Tibial artery (tissue), 4 donors: ENCODE results near the gene GABRD.

ENCODE experiments used
- DNase-seq, 2 donors: peaks; one replicate each; pipeline ENCODE4 v3.0.0-alpha.2; 2019
- H3K27ac ChIP-seq, 2 donors: fragments of 200-600 bp; sonication (generic) in 1 of 2; 1 replicate in 1 of 2; 2 replicates in 1 of 2; pipeline ENCODE4 v1.5.1; 2018 to 2019; ENCODE audit warnings: mild to moderate bottlenecking in 1 of 2
- H3K27me3 ChIP-seq, 2 donors: fragments of 200-600 bp; sonication (generic) in 1 of 2; one replicate each; pipeline versions ENCODE4 v1.5.1 to v1.6.0; 2016 to 2019
- H3K36me3 ChIP-seq, 3 donors: fragments of 200-600 bp; sonication (generic) in 2 of 3; one replicate each; pipeline ENCODE4 v1.5.1; 2016 to 2019; ENCODE audit warnings: mild to moderate bottlenecking in 2 of 3
- H3K4me1 ChIP-seq, 4 donors: fragments of 200-600 bp; sonication (generic) in 2 of 4; 1 replicate in 3 of 4; 2 replicates in 1 of 4; pipeline ENCODE4 v1.5.1; 2016 to 2019
- H3K4me3 ChIP-seq, 2 donors: fragments of 200-600 bp; sonication (generic) in 1 of 2; 1 replicate in 1 of 2; 2 replicates in 1 of 2; pipeline ENCODE4 v1.5.1; 2018 to 2019; ENCODE audit warnings: mild to moderate bottlenecking in 2 of 2
- H3K9me3 ChIP-seq, 3 donors: fragments of 200-600 bp; sonication (generic) in 1 of 3; one replicate each; pipeline ENCODE4 v1.5.1; 2016 to 2019
- intact Hi-C: fragments of 100-400 bp; cut with DNase I; formaldehyde crosslinking; loops from one replicate; pipeline ENCODE4 v1.15.0; 2023; ENCODE audit warnings: low total_unique reads
- TF ChIP-seq, protein P1 (sequence below), 2 experiments: fragments of 200-600 bp in 1 of 2; fragments of 450-650 bp in 1 of 2; IDR thresholded peaks; one replicate each; pipeline ENCODE4 v1.5.1; 2017 to 2019; ENCODE audit warnings: antibody characterized with exemption in 2 of 2, mild to moderate bottlenecking in 1 of 2, moderate library complexity in 1 of 2

GABRD gene

DNA sequence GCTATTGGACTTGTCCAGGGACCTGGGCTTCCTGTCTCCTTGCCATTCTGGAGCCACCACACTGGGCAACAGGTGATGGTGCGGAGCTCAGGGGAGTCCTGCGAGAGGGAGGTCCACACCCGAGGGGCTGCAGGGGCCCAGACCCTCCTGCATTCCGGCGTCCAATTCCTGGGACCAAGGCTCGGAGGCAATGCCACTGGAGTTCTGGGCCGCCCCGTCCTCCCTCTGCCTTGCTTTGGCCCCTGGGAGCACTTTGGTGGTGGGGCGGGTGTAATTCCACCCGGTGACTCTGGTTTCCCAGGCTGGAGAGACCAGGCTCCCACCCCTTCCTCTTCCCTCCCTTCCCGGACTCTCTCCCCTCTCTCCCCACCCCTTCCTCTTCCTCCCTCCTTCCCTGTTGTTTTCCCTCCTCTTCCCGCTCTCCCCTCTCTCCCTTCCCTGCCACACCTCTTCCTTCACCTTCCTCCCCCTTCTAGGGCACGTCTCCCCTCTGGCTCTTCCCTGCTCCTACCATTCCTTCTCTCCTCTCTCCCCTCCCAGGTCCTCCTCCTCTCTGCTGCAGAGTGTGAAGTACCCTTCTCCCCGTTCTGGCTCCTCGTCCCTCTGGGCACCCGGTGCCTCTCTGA is 33.0 kb downstream of the GABRD start:
- H3K36me3 ChIP-seq, result peaks cover 0 to 7% (median 0%) of the 10 kb centered on the region in 3 donors
- DNase-seq, result no peak
- H3K4me1 ChIP-seq, result peaks cover 0 to 19% (median 12%) of the 10 kb centered on the region in 4 donors
- no peak overlapping the region for H3K4me3 ChIP-seq
- H3K27ac ChIP-seq, result no peak overlapping the region
- no peaks in the 10 kb centered on the region for H3K9me3 ChIP-seq
- peaks cover 0 to 69% of the 10 kb centered on the region in 2 donors for H3K27me3 ChIP-seq
- TF ChIP-seq, protein P1, sequence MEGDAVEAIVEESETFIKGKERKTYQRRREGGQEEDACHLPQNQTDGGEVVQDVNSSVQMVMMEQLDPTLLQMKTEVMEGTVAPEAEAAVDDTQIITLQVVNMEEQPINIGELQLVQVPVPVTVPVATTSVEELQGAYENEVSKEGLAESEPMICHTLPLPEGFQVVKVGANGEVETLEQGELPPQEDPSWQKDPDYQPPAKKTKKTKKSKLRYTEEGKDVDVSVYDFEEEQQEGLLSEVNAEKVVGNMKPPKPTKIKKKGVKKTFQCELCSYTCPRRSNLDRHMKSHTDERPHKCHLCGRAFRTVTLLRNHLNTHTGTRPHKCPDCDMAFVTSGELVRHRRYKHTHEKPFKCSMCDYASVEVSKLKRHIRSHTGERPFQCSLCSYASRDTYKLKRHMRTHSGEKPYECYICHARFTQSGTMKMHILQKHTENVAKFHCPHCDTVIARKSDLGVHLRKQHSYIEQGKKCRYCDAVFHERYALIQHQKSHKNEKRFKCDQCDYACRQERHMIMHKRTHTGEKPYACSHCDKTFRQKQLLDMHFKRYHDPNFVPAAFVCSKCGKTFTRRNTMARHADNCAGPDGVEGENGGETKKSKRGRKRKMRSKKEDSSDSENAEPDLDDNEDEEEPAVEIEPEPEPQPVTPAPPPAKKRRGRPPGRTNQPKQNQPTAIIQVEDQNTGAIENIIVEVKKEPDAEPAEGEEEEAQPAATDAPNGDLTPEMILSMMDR (IDR thresholded peaks at IDR 0.05), result no peak
- intact Hi-C loops, result no loop called here

DNA sequence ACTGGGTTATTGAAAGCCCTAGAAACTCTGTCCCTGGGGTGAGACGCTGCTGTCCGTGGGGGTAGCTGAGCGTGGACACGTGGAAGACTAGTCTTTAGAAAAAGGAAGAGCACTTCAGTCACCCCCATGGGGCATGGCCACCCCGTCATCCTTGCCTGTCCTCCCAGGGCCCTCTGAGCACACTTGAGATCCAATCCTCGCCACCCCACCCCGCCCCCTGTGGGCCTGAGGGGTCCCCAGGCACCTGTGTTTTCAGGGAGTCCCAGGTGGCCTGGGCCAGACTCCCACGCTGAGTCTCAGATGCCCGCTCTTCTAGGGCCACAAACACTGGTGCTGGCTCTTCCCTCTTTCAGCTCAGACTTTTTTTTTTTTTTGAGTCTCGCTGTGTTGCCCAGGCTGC is 33.6 kb downstream of the GABRD start:
- TF ChIP-seq, protein P1 (IDR thresholded peaks at IDR 0.05), result no peak
- Histone ChIP-seq H3K4me1 (peaks cover 0 to 19% (median 12%) of the 10 kb centered on the region in 4 donors), H3K36me3 (peaks cover 0 to 7% (median 0%) of the 10 kb centered on the region in 3 donors), H3K27me3 (peaks cover 0 to 63% of the 10 kb centered on the region in 2 donors), H3K4me3 (no peak overlapping the region), H3K27ac (no peak overlapping the region), H3K9me3 (no peaks in the 10 kb centered on the region)
- DNase-seq, result no peak
- intact Hi-C loops, result no loop called here

DNA sequence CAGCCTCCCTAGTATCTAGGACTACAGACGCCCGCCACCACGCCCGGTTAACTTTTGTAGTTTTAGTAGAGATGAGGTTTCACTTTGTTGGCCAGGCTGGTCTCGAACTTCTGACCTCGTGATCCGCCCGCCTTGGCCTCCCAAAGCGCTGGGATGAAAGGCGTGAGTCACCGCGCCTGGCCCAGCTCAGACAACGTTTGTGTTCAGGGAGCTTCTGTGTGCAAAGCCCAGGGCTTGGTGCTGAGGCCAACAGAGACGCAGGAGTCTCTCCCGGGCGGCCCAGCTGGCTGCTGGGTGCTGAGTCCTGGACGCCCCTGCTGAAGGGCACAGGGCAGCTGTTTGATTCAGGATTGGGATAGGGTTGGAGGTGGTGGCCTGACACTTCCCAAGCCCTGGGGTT is 34.1 kb downstream of the GABRD start:
- Histone ChIP-seq H3K27ac (no peak overlapping the region), H3K4me3 (no peak overlapping the region), H3K9me3 (no peaks in the 10 kb centered on the region), H3K4me1 (peaks cover 0 to 19% (median 12%) of the 10 kb centered on the region in 4 donors), H3K27me3 (peaks cover 0 to 59% of the 10 kb centered on the region in 2 donors), H3K36me3 (peaks cover 0 to 7% (median 0%) of the 10 kb centered on the region in 3 donors)
- DNase-seq, result no peak
- TF ChIP-seq, protein P1 (IDR thresholded peaks at IDR 0.05), result no peak
- intact Hi-C loops, result no loop called here

DNA sequence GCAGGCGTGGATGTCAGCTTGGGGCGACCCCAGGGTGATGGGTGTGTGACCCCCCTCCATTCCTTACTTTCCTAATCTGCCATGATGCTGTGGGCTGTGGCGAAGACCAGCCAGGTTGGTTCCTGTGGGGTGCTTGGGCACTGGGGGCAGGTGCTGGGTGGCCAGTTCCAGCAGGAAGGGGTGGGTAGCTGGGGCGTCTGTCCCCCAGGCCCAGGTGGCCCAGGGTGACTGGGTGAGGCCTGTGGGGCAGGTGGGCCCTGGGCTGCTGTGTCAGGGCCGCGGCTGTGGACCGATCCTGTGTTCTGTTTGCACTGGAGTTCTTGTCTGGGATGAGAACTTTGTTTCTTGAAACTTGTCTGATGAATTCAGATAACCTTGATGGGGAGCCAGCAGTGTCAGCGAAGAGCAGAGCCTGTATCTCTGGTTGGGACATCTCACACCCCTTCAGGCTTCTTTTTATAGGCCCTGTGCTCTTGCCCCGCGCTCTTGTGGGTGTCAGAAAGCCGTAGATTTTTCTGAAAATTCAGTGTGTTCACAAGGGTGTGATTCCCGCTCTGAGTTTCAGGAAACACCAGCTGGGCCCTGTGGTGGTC is 34.7 kb downstream of the GABRD start:
- H3K9me3 ChIP-seq, result no peaks in the 10 kb centered on the region
- no peak overlapping the region for H3K27ac ChIP-seq
- TF ChIP-seq, protein P1 (IDR thresholded peaks at IDR 0.05), result no peak
- H3K36me3 ChIP-seq, result peaks cover 0 to 7% (median 0%) of the 10 kb centered on the region in 3 donors
- intact Hi-C loops, result no loop called here
- peaks cover 0 to 19% (median 12%) of the 10 kb centered on the region in 4 donors for H3K4me1 ChIP-seq
- H3K4me3 ChIP-seq, result no peak overlapping the region
- peaks cover 0 to 52% of the 10 kb centered on the region in 2 donors for H3K27me3 ChIP-seq
- DNase-seq, result no peak

DNA sequence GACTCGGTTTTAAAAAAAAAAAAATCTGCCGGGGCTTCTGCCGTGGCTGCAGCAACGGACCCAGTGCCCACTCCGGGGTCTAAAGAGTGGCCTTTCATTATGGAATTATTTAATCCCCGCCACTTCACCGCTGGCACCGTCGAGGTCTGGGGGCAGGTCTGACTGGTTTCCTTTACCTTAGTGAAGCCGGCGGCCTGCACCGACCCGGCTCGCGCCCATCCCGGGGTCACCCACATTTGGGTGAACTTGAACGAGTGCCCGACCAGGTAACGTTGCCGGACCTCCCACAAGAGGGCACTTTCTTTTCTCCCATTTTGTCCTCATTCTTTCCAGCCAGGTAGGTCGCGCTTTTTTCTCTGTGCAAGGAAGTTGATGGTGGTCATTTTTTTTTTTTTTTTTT is 35.4 kb downstream of the GABRD start:
- TF ChIP-seq, protein P1 (IDR thresholded peaks at IDR 0.05), result no peak
- intact Hi-C loops, result no loop called here
- DNase-seq, result no peak
- H3K4me3 ChIP-seq, result no peak overlapping the region
- H3K4me1 ChIP-seq, result peaks cover 0 to 15% (median 10%) of the 10 kb centered on the region in 4 donors
- H3K27me3 ChIP-seq, result peaks cover 0 to 46% of the 10 kb centered on the region in 2 donors
- no peaks in the 10 kb centered on the region for H3K9me3 ChIP-seq
- no peak overlapping the region for H3K27ac ChIP-seq
- peaks cover 0 to 7% (median 0%) of the 10 kb centered on the region in 3 donors for H3K36me3 ChIP-seq
